Stimulated activated CD4-positive, alpha-beta T cell treated with anti-CD3 and anti-CD28 coated beads, Interleukin-15, amount 100 ng/mL, for 48 hours (primary cell): ENCODE results near the gene GLT8D2.

Experiments
- DNase-seq, 2 donors: peaks; one replicate each; pipeline ENCODE4 v3.0.0-alpha.2; 2020; ENCODE audit warnings: low read depth in 2 of 2

Gene GLT8D2

GRCh38 chr12:104000807-104001434, 49.1 kb downstream of the GLT8D2 start:
- DNase-seq, result no peak

DNA sequence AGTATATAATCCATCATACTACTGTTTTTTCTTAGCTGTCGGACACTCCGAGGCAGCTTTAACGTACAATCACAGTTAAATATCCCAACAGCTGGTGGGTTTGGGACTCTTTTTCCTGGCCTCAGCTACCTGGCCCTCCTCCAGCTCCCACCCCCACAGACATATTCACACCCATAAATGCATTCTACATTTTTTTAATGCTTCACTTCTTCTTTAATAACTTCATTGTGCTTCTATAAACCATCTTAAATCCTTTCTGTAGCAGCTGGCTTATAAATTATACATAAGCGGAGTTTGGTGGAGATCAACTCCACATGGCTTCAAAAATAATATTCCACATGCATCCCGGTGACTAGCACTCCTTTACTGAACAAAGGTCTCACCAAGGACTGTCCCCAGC, 51.0 kb downstream of the GLT8D2 start:
- no peak for DNase-seq

- DNase-seq, result no peak
These were observed 52.6 kb downstream of the GLT8D2 start for GRCh38 chr12:103997286-103997900.

DNA sequence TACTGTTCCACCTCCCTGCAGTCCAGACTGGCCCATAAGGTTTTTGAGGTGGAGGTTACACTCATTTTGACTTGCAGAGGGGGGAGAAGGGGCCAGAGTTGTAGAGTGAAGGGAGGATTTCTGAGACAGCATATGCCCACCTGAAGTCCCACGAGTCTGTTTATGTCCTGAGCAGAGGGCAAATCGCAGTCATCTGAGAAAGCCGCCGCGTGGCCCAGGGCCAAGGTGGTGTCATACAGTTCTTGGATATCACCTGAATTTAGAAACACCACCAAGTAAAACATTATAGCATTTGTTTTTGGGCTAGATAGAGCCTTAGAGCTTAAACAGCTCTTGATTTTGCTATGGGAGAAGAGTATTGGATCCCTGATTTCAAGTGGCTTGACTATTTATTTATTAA, 53.4 kb downstream of the GLT8D2 start:
- DNase-seq, result no peak

DNA sequence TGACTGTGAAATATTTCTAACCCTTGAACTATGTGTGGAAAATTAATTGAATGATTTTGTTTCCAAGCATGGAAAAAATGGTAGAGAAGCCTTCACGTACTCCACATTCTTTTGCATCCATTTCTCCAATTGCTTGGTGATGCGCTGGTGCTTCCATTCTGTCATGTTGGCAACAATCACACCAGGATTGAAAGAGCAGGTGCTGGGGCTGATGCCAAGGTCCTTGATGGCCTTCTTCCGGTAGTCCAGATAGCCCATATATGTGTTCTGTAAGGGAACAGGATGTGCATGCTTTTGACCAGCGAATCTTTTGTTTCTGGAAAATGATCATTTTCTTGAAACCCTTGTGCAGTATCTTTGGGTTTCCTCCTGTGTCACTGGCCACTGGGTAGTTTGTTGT, 55.8 kb downstream of the GLT8D2 start:
- no peak for DNase-seq

DNA sequence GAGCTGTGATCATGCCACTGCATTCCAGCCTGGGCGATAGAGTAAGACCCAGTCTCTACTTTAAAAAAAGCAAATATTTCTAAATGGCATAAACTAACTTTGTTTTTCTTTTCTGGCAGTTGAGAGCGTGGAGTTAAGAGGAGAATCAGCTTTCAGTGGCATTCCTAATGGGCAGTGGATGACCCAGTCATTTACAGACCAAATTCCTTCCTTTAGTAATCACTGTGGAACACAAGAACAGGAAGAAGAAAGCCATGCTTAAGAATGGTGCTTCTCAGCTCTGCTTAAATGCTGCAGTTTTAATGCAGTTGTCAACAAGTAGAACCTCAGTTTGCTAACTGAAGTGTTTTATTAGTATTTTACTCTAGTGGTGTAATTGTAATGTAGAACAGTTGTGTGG, 63.2 kb downstream of the GLT8D2 start:
- DNase-seq, result no peak

DNA sequence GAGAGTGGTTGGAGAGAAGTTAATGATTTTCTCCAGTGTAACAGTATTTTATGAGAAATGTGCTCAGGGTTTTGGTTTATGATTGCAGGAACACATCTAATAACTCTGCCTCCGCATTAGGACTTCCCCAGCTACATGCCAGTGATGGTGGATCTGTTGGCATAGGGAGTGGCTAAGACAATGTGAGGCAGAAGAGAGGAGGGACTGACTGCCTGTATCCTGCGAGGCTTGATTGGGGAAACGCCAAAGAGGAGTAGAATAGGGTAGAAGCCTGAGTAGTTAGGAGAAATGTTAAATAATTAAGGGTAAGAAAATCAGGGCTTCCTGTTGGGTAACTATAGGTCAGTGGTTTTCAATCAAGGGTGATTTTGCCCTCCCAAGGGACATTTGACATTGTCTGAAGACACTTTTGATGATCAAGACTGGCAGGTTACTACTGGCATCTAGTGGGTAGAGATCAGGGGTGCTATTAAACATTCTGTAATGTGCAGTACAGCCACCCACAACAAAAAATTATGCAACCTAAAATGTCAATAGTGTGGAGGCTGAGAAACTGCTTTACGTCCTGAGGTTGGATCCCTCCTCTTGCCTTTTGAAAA, 71.5 kb downstream of the GLT8D2 start:
- DNase-seq, result no peak

DNA sequence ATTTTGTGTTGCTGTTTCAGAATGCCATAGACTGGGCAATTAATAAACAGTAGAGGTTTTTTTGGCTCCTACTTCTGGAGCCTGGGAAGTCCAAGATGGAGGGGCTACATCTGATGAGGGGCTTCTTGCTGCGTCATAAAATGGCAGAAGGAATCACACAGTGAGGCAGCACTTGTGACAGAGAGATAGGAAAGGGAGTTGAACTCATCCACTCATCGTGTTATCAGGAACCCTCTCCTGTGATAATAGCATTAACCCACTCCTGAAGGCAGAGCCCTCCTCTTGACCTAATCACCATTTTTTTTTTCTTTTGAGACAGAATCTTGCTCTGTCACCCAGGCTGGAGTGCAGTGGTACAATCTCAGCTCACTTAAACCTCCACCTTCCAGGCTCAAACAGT, 74.6 kb downstream of the GLT8D2 start:
- DNase-seq, result no peak

DNA sequence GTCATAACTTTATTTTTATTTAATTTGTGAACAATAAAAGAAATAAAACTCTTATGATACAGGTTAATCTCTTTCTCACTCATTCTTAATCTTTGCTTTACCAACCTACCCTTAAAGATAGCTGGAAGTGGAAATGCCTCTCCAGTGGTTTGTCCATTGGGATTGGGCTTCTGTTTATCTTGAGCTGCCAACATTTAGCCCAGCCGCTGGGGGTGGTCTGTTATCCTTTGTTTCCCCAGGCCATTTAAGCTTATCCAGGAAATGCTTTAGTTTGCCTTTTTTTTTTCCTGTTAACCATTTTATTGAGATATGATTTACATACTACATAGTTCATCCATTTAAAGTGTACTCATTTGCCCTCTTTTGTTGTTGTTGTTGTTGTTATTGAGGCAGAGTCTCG, 76.1 kb downstream of the GLT8D2 start:
- DNase-seq, result no peak

DNA sequence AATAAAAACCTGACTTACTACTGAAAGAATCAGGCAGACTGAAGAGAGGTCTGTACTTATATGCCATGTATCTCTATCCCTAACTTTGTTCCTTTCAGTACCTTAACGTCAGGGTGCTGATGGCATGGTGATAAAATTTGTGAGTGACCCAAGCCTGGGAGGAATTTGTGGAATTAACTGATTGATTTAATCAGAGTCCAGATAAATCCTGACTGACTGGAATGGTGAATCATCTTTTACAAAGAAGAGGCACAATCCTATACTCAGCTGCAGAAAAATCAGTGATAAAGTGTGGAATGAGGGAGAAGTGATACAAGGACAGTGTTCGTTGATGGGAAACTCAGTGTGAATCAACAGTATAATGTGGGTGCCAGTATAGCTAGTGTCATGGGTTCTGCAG, 80.6 kb downstream of the GLT8D2 start:
- no peak for DNase-seq

DNA sequence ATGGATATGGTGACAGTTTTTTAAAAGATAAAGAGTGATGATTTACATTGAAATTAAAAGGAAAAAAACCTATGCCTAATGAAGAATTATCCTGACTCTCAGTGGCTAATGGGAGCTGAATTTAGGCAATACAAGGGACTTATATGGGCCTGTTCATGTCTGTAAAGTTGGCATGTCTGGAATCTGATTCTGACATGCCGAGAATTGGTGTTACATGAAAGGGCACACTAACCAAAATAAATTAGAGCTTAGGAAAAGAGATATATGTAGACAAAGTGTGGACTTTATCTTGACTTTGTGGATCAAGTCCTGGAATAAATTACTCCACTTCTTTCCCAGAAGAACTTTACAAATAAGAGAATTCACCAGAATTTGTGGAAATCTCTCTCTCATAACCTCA, 83.3 kb downstream of the GLT8D2 start:
- no peak for DNase-seq

DNA sequence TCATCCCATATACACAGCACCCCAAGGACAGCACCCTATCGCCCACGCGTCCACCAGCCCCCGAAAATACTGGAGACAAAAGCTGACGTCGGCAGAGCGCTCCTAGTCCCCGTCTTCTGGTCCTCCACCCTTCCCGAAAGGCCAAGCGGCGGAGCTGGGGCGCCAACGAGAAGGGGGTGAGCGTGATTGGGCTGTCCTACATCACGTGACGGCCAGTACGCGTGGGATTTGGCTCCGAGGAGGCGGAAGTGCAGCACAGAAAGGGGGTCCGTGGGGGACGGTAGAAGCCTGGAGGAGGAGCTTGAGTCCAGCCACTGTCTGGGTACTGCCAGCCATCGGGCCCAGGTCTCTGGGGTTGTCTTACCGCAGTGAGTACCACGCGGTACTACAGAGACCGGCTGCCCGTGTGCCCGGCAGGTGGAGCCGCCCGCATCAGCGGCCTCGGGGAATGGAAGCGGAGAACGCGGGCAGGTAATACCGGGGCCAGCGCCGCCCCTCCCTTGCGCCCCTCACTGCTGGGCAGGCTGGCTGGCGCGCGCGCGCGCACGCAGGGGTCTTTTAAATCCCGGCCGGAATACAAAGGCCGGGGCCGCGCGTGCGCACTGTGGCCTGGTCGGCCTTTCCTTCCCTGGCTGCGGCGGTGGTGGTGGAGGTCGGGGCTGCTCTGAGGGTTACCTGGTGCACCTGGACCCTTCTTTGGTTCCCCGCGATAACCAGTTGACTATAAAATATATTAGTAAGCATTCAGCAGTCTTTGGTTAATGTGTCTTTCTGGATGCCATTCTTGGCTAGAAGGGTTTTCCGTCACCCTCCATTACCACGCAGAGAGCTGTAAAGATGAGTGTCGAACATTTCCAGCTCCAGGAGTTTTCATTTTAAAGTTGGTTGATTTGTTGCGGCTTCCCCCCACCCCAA, 84.1 kb downstream of the GLT8D2 start, which contains the start of gene TDG:
Gene TDG, plus strand, starts transcription at position 283 of the 915 bp plus-strand sequence. Its CDS starts 166 bp downstream, at position 449.
- peak; percentile 96 to 98 for DNase-seq

- DNase-seq, result no peak
These were observed 84.8 kb downstream of the GLT8D2 start for GRCh38 chr12:103965255-103965589.

DNA sequence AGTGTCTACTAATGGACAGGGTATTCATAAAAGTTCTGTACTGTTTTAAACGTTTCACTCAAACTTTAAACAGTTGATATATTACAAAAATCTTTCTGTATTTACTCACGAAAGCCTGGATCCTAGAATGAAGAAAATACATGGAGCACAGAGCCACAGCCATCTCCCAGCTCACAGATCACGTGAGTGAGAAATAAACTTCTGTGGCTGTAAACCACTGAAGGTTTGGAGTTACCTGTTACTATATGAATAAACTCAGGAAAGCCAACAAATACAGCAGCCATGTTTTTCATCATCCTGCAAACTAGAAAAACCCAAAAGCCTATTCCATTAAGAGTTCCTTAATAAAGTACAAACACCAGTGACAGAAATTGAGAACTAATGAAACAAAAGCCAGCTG, 85.2 kb downstream of the GLT8D2 start:
- no peak for DNase-seq

- DNase-seq, result no peak
These were observed 87.5 kb downstream of the GLT8D2 start for GRCh38 chr12:103962493-103962892.

DNA sequence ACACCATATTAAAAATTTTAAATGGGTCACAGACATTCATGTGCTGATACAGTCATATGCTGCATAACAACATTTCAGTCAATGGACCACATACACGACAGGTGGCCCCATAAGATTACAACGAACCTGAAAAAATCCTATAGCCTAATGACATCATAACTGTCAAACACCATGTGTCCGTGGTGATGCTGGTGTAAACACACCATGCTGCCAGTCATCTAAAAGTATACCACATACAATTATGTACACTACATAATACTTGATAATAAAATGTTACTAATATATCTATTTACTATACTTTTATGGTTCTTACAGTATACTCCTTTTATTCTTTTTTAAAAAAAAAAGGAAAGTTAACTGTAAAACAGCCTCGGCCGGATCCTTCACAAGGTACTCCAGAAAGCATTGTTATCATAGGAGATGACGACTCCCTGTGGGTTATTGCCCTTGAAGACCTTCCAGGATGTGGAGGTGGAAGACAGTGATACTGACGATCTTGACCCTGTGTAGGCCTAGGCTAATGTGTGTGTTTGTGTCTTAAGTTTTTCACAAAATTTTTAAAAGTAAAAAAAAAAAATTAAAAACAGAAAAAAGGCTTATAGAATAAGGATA, 89.3 kb downstream of the GLT8D2 start:
- no peak for DNase-seq

DNA sequence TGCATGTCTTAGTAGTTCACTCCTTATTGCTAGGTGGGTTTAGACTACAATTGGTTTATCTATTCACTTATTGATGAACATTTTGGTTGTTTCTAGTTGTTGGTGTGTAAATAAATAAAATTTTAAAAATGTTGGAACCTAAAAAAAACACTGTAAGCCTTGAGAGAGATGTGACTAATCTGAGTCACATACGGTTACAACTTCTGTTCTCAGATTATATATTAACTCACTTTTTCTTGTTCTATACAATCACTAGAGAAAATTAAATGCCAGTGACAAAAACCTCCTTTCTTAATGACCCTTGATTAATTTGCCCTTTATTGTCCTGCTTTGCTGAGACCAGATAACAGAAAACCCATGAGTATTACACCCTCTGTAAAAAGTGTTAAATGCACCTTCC, 91.4 kb downstream of the GLT8D2 start:
- no peak for DNase-seq

DNA sequence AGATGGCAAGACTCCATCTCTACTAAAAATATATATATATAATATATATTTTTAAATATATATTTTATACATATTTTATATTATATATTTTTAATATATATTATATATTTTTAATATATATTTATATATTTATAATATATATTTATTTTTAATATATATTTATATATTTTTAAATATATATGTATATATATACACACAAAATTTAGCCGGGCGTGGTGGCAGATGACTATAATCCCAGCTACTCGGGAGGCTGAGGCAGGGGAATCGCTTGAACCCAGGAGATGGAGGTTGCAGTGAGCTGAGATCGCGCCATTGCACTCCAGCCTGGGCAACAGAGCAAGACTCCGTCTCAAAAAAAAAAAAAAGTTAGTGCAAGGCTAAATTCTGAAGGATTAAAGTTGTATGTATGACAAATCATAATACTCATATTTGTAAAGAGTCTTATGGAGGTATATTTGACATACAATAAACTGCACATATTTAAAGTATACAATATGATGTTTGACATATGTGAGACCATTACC, 92.1 kb downstream of the GLT8D2 start:
- DNase-seq, result no peak

GRCh38 chr12:103956509-103957027, 93.4 kb downstream of the GLT8D2 start:
- DNase-seq, result no peak

- no peak for DNase-seq
These were observed 94.0 kb downstream of the GLT8D2 start for GRCh38 chr12:103955811-103956508.

- no peak for DNase-seq
These were observed 97.5 kb downstream of the GLT8D2 start for GRCh38 chr12:103952497-103952896.
